ENCODE measurements around the gene PSENEN.

- TF ChIP-seq, protein P1, sequence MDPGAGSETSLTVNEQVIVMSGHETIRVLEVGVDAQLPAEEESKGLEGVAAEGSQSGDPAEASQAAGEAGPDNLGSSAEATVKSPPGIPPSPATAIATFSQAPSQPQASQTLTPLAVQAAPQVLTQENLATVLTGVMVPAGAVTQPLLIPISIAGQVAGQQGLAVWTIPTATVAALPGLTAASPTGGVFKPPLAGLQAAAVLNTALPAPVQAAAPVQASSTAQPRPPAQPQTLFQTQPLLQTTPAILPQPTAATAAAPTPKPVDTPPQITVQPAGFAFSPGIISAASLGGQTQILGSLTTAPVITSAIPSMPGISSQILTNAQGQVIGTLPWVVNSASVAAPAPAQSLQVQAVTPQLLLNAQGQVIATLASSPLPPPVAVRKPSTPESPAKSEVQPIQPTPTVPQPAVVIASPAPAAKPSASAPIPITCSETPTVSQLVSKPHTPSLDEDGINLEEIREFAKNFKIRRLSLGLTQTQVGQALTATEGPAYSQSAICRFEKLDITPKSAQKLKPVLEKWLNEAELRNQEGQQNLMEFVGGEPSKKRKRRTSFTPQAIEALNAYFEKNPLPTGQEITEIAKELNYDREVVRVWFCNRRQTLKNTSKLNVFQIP (CRISPR knock-in tag; IDR thresholded peaks at IDR 0.05; ENCODE audit: borderline replicate concordance, low read depth): no peak
- TF ChIP-seq, protein P2, sequence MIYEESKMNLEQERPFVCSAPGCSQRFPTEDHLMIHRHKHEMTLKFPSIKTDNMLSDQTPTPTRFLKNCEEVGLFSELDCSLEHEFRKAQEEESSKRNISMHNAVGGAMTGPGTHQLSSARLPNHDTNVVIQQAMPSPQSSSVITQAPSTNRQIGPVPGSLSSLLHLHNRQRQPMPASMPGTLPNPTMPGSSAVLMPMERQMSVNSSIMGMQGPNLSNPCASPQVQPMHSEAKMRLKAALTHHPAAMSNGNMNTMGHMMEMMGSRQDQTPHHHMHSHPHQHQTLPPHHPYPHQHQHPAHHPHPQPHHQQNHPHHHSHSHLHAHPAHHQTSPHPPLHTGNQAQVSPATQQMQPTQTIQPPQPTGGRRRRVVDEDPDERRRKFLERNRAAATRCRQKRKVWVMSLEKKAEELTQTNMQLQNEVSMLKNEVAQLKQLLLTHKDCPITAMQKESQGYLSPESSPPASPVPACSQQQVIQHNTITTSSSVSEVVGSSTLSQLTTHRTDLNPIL (CRISPR knock-in tag; IDR thresholded peaks at IDR 0.05; ENCODE audit: low read depth): no peak
- TF ChIP-seq TOX (CRISPR knock-in tag; IDR thresholded peaks at IDR 0.05; ENCODE audit: borderline replicate concordance): no peak
- TF ChIP-seq ZFP3 (CRISPR knock-in tag; IDR thresholded peaks at IDR 0.05): no peak
- TF ChIP-seq SNAI2 (CRISPR knock-in tag; IDR thresholded peaks at IDR 0.05): no peak
- no peak for TF ChIP-seq ARNTL (CRISPR knock-in tag; IDR thresholded peaks at IDR 0.05; ENCODE audit: borderline replicate concordance, low read depth)
- no peak for TF ChIP-seq PATZ1 (CRISPR knock-in tag; IDR thresholded peaks at IDR 0.05; ENCODE audit: borderline replicate concordance)
- TF ChIP-seq ZFP30 (CRISPR knock-in tag; IDR thresholded peaks at IDR 0.05): no peak
- TF ChIP-seq CSRNP3 (CRISPR knock-in tag; IDR thresholded peaks at IDR 0.05): no peak
- TF ChIP-seq BACH2 (CRISPR knock-in tag; IDR thresholded peaks at IDR 0.05; ENCODE audit: borderline replicate concordance): no peak
- TF ChIP-seq TCF4 (CRISPR knock-in tag; IDR thresholded peaks at IDR 0.05; ENCODE audit: borderline replicate concordance): no peak
Measured at GRCh38 chr19:35781650-35782049, 36.2 kb downstream of the PSENEN start.

Data from SK-N-SH treated with all-trans-retinoic acid at 6 μM for 48 hours (cell line).